ENCODE measurements around the gene PPP2CA.

PPP2CA gene

DNA sequence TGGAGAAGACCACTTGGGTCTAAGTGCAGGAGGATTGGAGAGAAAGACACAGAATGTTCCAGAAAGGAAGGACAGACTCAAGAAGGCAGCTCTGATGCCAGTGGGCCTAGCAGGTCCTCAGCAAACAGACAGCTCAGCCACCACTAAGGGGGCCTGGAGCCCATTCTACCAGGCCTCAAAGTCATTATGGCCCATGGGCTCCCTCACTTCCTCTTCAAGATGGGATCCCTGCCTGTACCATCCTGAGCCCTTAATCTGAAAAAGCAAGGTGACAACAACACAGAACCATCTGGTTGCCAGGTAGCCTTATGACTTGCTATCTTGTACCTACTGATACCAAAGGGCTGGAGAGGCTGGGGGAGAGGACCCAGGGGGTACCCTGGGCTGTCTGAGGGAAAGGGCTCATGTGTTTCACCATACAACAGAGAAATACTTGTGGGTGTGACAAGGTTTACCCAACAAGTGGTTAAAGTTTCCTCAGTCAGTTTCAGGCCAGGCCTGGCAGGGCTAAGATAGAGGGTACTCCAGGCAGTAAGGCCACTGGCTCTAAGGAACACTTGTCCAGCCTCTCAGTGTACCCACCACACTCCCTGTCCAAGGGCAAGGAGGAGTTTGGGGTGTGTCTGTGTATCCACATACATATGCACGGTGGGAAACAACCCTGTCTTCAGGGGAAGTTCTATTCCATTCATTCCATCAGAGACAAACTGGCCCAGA lies 80.7 kb downstream of the PPP2CA start:
- no peak for DNase-seq (ENCODE audit: low read depth)
- no peak overlapping the region for H3K4me3 ChIP-seq (ENCODE audit: low read depth, low read length)
- TF ChIP-seq, protein P1, sequence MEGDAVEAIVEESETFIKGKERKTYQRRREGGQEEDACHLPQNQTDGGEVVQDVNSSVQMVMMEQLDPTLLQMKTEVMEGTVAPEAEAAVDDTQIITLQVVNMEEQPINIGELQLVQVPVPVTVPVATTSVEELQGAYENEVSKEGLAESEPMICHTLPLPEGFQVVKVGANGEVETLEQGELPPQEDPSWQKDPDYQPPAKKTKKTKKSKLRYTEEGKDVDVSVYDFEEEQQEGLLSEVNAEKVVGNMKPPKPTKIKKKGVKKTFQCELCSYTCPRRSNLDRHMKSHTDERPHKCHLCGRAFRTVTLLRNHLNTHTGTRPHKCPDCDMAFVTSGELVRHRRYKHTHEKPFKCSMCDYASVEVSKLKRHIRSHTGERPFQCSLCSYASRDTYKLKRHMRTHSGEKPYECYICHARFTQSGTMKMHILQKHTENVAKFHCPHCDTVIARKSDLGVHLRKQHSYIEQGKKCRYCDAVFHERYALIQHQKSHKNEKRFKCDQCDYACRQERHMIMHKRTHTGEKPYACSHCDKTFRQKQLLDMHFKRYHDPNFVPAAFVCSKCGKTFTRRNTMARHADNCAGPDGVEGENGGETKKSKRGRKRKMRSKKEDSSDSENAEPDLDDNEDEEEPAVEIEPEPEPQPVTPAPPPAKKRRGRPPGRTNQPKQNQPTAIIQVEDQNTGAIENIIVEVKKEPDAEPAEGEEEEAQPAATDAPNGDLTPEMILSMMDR (conservative IDR thresholded peaks at IDR 0.05; ENCODE audit: low read depth, low read length) = no peak
